ENCODE measurements around the gene HPD.
A peak's percentile ranks its signal among the peaks of the same experiment; 100 is the strongest.
"Not testable (repeated sequence)": the region's sequence is repeated elsewhere in the genome, so short reads cannot be mapped to it uniquely, and the experiment has no call there.

The HPD gene

GRCh38 chr12:121796855-121797751 lies 61.6 kb downstream of the HPD start:
- FAIRE-seq, result peak; percentile 80

- FAIRE-seq, result no peak
These were observed 63.4 kb downstream of the HPD start for GRCh38 chr12:121795034-121795968.

GRCh38 chr12:121794534-121795033 lies 64.1 kb downstream of the HPD start:
- no peak for FAIRE-seq

GRCh38 chr12:121793838-121794533 lies 64.7 kb downstream of the HPD start:
- FAIRE-seq, result peak; percentile 69

GRCh38 chr12:121793440-121793837 lies 65.2 kb downstream of the HPD start, which contains the start of gene RHOF:
Gene RHOF, minus strand, starts transcription at chr12:121793688. Its CDS starts 55 bp downstream, at chr12:121793633.
- no peak for FAIRE-seq

DNA sequence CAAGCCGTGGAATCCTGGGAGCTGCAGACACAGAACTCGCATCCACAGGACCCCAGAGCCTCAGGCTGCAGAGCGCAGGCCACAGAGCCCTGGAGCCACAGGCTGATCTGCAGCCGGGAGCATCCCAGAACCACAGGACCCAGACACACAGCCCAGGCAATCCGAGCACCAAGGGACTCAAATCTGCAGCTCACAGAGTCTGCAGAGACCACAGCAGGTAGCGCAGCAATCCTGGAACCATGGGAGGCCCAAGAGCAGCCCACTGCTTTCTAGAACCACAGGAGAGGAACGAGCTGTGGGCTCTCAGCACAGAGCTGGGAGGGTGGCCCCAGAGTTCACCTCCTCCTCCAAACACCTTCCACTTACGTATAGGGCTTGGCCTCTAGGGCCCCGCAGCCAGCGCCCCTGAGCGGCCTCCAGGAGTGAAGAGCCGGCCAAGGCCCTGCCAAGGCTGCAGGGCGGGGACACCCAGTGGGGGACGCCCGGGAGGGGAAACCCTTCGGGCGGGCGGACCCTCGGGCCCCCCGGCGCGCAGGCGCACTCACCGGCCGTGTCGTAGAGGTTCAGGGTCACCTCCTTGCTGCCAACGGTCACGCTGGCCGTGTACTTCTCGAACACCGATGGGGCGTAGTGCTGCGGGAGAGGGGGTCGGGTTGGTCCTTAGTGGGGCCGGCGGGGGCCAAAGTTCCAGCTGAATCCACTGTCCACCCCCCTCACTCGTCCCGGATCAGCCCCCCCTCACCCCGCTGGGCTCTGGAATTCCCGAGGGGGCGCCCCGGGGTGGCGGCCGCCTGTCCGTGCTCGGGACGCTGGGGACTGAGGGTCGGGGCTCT lies 65.8 kb downstream of the HPD start:
- FAIRE-seq, result no peak

GRCh38 chr12:121791671-121792551 lies 66.7 kb downstream of the HPD start:
- no peak for FAIRE-seq

DNA sequence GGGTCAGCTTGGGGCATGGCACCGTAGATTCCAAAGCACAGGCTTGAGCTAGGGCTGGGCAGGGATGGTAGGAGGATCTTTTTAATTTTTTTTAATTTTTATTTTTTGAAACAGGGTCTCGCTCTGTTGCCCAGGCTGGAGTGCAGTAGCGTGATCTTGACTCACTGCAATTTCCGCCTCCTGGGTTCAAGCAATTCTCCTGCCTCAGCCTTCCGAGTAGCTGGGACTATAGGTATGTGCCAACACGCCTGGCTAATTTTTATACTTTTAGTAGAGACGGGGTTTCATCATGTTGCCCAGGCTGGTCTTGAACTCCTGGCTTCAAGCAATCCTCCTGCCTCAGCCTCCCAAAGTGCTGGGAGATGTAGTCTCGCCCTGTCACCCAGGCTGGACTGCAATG lies 67.9 kb downstream of the HPD start:
- FAIRE-seq, result not testable (repeated sequence)

- FAIRE-seq, result no peak
These were observed 68.6 kb downstream of the HPD start for GRCh38 chr12:121789800-121790728.

Measured in G401.6 (cell line).